GM19397 (cell line): ENCODE results near the gene ADRA2B.
"Not testable (repeated sequence)": the region's sequence is repeated elsewhere in the genome, so short reads cannot be mapped to it uniquely, and the experiment has no call there.

Source experiments
- ATAC-seq: cut with Tn5 transposase; IDR thresholded peaks from one replicate; pipeline ENCODE4 v1.9.1; 2021; ENCODE audit warnings: mild to moderate bottlenecking, moderate library complexity; ENCODE audit not compliant: unreplicated experiment

ADRA2B gene

DNA sequence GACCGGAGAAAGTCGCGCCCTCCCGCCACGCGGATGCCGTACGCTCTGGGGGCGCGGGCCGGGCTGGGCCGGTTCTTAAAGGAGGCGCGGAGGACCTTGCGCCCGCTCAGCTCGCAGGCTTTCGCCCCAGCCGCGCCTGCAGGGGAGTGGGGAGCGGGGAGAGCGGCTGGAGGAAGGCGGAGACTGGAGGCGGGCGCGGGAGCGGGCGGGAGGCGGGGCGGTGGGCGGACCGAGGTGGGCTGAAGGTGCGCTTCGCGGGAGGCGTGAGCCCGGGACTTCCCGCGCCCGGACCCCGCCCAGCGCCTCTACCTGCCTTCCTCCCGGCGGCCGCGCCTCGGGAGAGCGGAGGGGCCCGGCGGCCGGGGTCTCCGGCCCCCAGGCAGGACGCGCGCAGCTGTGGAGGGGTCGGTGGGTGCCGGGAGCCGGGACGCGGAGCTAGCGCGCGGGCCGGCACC, at the start of gene ADRA2B:
ADRA2B (minus strand) TSS at position 148 of the 455 bp plus-strand sequence. CDS start 422 bp downstream, outside the sequence.
- ATAC-seq = peak; percentile 41

DNA sequence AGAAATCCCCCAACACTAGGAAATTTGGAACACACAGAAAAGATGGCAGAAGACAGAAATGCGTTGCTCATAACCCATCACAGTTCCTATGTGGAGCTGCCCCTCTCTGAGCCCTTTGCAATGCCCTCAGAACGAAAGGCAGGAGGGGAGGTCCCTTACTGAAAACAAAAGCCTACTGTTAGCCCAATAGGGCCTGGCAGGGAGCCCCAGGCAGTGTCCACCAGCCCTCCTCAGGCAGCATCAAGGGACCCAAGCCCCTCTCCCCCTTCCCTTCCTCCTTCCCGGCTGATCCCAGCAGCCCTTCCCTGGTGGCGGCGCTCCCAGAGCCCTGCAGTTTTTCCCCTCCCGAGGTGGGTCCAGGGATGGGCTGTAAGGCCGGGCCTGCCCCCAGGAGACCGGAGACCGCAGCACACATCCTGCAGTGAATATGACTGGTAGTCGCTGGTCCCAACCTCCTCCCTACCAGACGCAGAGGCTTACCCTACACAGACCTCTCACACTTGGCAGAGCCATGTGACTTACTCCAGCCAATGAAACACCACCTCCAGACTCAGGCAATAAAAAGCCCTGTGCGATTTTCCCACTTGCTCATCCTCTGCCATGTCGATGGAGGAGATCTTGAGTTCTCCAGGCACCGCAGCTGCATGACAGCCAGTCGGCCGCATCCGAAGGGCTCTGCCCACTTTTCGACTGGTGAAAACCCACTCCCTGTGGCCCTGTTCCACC, 48.3 kb upstream of the ADRA2B start:
- ATAC-seq = peak; percentile 58

GRCh38 chr2:96163768-96164429, 47.5 kb upstream of the ADRA2B start:
- ATAC-seq = peak; percentile 63

DNA sequence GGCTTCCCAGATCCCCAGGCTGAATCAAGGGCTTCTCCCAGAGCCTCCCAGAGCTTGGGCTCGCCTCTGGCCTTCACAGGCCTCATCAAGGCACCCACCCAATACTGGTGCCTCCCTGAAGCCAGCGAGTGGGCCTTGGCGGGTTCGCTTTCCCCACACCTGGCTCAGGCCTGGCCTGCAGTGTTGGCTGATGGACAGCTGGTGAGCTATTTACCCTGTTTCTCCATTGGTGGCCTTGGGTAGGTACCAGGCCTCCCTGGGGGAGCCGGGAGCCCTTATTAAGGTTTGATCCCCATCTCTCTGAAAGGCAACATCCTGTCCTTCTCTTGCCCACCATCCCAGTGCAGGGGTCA, 47.0 kb upstream of the ADRA2B start:
- ATAC-seq = peak; percentile 6

DNA sequence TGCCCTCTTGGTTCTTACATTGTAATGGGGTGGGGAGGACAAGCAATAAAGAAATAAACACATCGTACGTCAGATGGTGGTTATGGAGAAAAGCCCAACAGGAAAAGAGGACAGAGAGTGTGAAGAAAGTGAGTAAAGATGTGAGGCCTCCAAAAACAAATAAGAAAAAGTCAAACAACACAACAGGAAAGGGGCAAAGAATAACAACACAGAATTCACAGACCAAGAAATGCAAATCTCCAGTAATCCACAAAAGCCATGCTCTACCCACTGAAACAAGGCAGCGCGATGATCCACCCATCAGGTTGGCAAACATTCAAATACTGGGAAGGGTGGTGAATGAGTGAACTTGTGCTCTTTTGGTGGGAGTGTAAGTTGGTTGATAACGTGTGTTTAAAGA, 45.5 kb upstream of the ADRA2B start:
- no peak for ATAC-seq

DNA sequence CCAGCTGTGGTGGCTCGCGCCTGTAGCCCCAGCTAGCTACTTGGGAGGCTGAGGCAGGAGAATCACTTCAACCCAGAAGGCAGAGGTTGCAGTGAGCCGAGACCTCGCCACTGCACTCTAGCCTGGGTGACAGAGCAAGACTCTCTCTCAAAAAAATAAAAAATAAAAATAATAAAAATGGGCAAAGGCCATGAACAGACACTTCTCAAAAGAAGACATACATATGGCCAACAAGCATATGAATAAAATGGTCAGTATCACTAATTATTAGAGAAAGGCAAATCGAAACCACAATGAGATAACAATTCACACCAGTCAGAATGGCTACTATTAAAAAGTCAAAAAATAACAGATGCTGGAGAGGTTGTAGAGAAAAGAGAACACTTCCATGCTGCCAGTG, 44.0 kb upstream of the ADRA2B start:
- ATAC-seq = not testable (repeated sequence)

GRCh38 chr2:96159084-96159830, 42.9 kb upstream of the ADRA2B start:
- no peak for ATAC-seq

- no peak for ATAC-seq
Measured at GRCh38 chr2:96158554-96158940, 42.2 kb upstream of the ADRA2B start.

DNA sequence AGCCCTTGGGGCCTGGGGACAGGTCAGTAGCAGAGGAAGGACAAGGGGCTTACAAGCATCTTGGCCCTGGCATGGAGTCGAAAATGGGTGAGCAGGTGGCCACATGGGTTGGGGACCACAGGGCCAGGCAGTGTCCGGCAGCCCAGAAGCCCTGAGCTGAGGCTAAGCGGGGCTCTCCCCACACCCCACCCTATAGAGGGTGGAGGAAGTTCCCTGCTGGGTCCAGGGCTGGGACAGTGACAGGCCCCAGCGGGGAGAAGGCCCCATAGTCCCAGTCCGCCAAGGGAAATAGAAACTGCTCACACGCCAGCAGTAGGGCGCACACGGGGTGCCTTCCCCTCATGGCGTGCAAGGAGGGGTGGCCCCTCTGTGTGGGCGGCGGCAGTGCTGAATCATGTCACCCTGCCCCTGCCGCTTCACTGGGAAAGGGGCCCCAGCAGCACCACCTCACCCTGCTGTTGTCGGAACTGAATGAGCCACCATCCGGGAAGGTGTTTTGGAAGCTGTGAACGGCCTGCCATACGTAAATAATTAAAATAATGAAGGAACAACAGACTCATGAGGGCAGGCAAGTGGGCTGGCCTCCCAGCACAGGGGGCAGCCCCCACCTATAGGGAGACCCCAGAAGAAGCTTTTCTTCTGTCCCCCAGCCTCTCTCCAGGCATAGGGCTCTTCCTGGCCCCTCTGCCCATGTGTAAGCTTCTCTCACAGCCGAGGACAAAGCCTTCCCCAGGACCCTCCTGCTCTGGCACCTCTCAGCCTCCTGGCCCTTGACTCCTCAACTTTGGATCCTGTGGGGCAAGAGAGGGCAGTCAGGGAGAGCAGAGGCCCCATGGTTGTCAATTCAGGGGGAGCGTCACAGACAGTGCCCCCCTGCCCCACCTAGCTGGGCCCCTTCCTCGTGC, 41.5 kb upstream of the ADRA2B start:
- peak; percentile 62 for ATAC-seq

GRCh38 chr2:96156926-96157648, 40.7 kb upstream of the ADRA2B start:
- ATAC-seq = peak; percentile 44

- no peak for ATAC-seq
Measured at GRCh38 chr2:96156011-96156820, 39.8 kb upstream of the ADRA2B start.

GRCh38 chr2:96154506-96155380, 38.4 kb upstream of the ADRA2B start:
- ATAC-seq = no peak

- no peak for ATAC-seq
Measured at GRCh38 chr2:96153991-96154431, 37.6 kb upstream of the ADRA2B start.

DNA sequence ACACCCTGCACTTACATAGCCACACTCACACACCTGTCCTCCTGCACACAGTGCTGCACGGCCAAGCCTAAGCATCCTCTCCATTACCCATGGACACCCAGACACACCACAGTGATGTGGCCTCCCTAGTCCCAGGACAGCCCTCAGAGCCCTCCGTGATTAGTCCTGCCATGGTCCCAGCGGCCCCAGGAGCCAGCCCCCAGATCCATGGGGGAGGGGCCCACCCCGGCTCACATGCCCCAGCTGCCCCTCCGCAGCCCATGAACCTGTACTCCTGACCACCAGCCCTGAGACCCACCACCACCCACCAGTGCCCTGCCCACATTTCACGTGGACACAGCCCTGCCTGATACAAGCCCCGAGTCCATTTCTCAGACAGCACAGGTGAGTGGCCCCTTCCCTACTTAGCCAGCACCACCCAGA, 36.9 kb upstream of the ADRA2B start:
- ATAC-seq = no peak

DNA sequence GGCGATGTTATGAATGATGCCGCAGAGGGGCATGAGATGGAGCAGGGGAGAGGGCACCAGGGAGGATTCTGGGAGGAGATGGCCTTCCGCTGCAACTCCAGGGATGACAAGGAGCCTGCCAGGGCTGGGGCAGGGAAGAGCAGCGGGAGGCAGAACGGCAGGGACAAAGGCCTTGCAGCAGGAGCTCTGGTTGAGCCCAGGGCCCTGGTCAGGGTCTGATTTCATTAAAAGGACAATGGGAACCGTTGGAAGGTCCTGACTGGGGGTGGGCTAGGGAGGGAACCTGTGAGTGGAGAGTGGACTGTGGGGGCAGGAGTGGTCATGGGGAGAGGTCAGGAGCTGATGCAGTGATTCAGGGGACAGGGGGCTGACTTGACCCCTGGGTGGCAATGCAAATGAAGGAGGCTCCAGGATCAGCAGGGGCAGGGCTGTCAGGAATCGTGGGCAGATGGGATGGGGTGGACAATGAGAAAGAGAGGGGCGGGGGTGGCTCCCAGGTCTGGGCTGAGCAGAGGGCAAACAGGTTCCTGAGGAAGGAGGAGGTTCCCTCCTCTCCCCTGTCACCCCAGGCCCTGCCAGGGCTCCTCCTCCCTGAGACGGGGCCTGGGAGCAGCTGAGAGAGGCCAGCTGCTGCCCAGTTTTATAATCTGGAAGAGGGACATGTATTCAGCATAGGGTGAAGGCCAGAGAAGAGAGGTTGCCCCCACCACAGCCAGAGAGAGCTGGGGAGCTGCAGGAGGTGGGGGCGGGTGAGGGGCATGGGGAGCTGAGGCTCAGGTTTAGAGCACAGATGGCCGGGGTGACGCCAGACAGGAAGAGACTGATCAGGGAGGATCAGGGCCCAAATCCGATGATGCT, 36.2 kb upstream of the ADRA2B start:
- no peak for ATAC-seq

DNA sequence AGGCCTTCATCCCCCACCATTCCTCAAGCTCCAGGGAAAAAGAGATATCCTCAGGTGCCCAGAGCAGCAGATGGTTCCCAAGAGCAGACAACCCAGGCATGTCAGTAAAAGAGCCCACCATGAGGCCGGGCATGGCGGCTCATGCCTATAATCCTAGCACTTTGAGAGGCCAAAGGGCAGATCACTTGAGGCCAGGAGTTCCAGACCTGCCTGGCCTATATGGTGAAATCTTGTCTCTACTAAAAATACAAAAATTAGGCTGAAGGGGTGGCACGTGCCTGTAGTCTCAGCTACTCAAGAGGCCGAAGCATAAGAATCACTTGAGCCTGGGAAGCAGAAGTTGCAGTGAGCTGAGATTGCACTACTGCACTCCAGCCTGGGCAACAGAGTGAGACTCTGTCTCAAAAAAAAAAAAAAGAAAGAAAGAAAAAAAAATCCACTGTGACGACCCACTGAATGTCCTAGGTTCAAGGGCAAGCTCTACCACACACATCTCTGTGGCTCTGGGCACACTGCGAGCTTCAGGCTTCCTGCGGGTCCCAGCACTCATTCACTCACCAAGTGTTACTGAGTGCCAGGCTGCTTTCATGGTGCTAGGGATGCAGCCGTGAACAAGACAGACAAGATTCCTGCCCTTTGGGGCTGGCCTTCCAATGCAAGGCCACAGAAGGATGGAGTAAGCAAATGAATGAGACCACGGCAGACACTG, 35.4 kb upstream of the ADRA2B start:
- ATAC-seq = no peak
